Keratinocyte (primary cell): ENCODE results near the gene BRINP1. TPM values are rescaled to one million over a fixed set of nuclear protein-coding genes. Genes with fewer than 3 reads are reported as not detected.

Experiments used
- DNase-seq: peaks from one replicate; pipeline ENCODE4 v3.0.0-alpha.2; 2011; ENCODE audit warnings: low read depth, missing footprints, low spot score
- FAIRE-seq: peaks from 2 replicates; lab custom pipeline; 2011; peaks lifted over from hg19 to GRCh38; lab: Jason Lieb, UNC
- H2AFZ ChIP-seq: 2 replicates; pipeline ENCODE4 v1.6.0; 2012; ENCODE audit warnings: low read length, control low read depth, inconsistent platforms; ENCODE audit not compliant: control insufficient read depth
- H3K27ac ChIP-seq: 2 replicates; pipeline ENCODE4 v1.5.1; 2011; ENCODE audit warnings: low read length; ENCODE audit not compliant: control insufficient read depth, insufficient read depth
- H3K27me3 ChIP-seq: 3 replicates; pipeline ENCODE4 v1.6.0; 2011; ENCODE audit warnings: low read length; ENCODE audit not compliant: control insufficient read depth, insufficient read depth; ENCODE audit errors: extremely low read depth
- H3K36me3 ChIP-seq, 2 experiments: 2 replicates in 1 of 2; 3 replicates in 1 of 2; pipeline ENCODE4 v1.5.1; 2011; ENCODE audit warnings: low read length in 2 of 2, mild to moderate bottlenecking in 1 of 2; ENCODE audit not compliant: control insufficient read depth in 2 of 2, insufficient read depth in 2 of 2; ENCODE audit errors: extremely low read depth in 1 of 2
- H3K4me1 ChIP-seq: 3 replicates; pipeline ENCODE4 v1.5.1; 2011; ENCODE audit warnings: low read length; ENCODE audit not compliant: control insufficient read depth, insufficient read depth; ENCODE audit errors: extremely low read depth
- H3K4me2 ChIP-seq: 3 replicates; pipeline ENCODE4 v1.6.0; 2011; ENCODE audit warnings: low read depth, low read length; ENCODE audit not compliant: control insufficient read depth, insufficient read depth; ENCODE audit errors: extremely low read depth
- H3K4me3 ChIP-seq, 3 experiments: fragments of 200-600 bp in 1 of 3; sonication (generic) in 1 of 3; 2 replicates in 2 of 3; 3 replicates in 1 of 3; pipeline ENCODE4 v1.5.1; 2011 to 2016; ENCODE audit warnings: low read length in 3 of 3, mild to moderate bottlenecking in 3 of 3, control low read depth in 2 of 3, inconsistent platforms in 1 of 3, low read depth in 1 of 3, mixed read lengths in 1 of 3, mixed run types in 1 of 3, moderate library complexity in 1 of 3; ENCODE audit not compliant: control insufficient read depth in 2 of 3, insufficient read depth in 2 of 3; ENCODE audit errors: extremely low read depth in 1 of 3
- H3K79me2 ChIP-seq: 2 replicates; pipeline ENCODE4 v1.6.0; 2012; ENCODE audit warnings: low read length; ENCODE audit not compliant: control insufficient read depth, insufficient read depth
- H3K9ac ChIP-seq: 3 replicates; pipeline ENCODE4 v1.6.0; 2011; ENCODE audit warnings: low read length; ENCODE audit not compliant: control insufficient read depth, insufficient read depth; ENCODE audit errors: extremely low read depth
- H3K9me1 ChIP-seq: 3 replicates; pipeline ENCODE4 v1.6.0; 2011; ENCODE audit warnings: low read length; ENCODE audit not compliant: control insufficient read depth, insufficient read depth; ENCODE audit errors: extremely low read depth
- H3K9me3 ChIP-seq: 2 replicates; pipeline ENCODE4 v1.5.1; 2012; ENCODE audit warnings: low read depth, low read length; ENCODE audit not compliant: control insufficient read depth
- H4K20me1 ChIP-seq: 3 replicates; pipeline ENCODE4 v1.6.0; 2011; ENCODE audit warnings: low read length; ENCODE audit not compliant: control insufficient read depth, insufficient read depth; ENCODE audit errors: extremely low read depth
- EZH2 ChIP-seq: IDR thresholded peaks from one replicate; pipeline ENCODE4 v1.6.1; 2012; ENCODE audit warnings: inconsistent platforms, mild to moderate bottlenecking, low read length, moderate library complexity
- dilution Hi-C: fragments of 300-500 bp; cut with MboI; formaldehyde crosslinking; loops from one replicate; pipeline ENCODE4 v1.7.0; 2020; ENCODE audit warnings: low sequenced_read_pairs; ENCODE audit not compliant: extremely low pct_ligation_motif_present
- polyA plus RNA-seq, 5 experiments: library from polyadenylated mRNA; depleted of rRNA in 3 of 5; stranded (reverse) in 3 of 5; stranded (forward) in 1 of 5; unstranded in 1 of 5; fragments of >200 nt; gene quantifications; 1 replicate in 1 of 5; 2 replicates in 3 of 5; 3 replicates in 1 of 5; pipeline versions ENCODE4 v1.2.1 to v1.2.3, GENCODE V29; 2011 to 2012; ENCODE audit warnings: missing spikeins in 2 of 5, low read depth in 1 of 5, low replicate concordance in 1 of 5
- TF ChIP-seq, protein P1 (sequence below), 3 experiments: IDR thresholded peaks in 1 of 3; conservative IDR thresholded peaks in 1 of 3; optimal IDR thresholded peaks in 1 of 3; 2 replicates in 2 of 3; 3 replicates in 1 of 3; pipeline versions ENCODE3 to v1.5.1; 2011; ENCODE audit warnings: low read length in 3 of 3, mild to moderate bottlenecking in 3 of 3, moderate library complexity in 2 of 3, control low read depth in 1 of 3, inconsistent platforms in 1 of 3; ENCODE audit not compliant: insufficient read depth in 2 of 3; ENCODE audit errors: extremely low read depth in 1 of 3

BRINP1 gene
- polyA plus RNA-seq, 1 donor (not counting 4 experiments of a cell fraction or from before 2014, with no cell fraction given), result 0.63 TPM

DNA sequence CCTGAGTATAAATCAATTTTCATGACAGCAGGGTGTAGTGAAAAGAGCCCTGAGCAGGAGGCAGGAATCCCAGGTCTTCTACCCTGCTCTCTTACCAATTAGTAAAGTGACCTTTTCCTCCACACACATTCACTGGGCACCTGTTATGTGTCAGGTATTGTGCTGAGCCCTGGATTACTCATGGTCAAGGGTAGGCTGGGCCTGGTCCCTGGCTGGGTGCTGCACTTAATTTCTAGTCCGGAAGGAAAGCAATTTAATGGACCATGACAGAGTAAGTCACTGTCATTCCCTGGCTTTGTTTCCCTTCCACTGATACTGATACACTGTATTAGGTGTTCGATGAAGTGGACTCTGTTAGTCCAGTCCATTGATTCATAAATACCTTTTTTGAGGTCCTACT lies 29.1 kb upstream of the BRINP1 start:
- dilution Hi-C loops, result no loop called here
- no peak overlapping the region for H3K4me2 ChIP-seq
- FAIRE-seq, result no peak

DNA sequence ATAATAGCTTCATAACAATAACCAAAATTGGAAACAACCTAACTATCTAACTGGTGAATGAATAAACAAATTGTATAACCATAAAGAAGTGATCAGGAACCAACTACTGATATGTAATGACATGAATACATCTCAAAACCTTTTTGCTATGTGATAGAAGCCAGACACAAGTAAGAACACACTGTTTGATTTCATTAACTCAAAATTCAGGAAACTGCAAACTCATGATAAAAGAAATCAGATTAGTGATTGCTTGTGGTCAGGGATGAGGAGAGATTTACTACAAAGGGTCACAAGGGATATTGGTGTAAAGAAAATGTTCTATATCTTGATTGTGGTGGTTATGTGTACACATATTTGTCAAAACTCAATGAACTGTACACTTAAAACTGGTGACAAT lies 22.6 kb upstream of the BRINP1 start:
- Histone ChIP-seq H3K4me3 (no peak overlapping the region), H3K4me1 (no peaks in the 10 kb centered on the region), H3K9ac (no peak overlapping the region), H3K4me2 (no peak overlapping the region), H4K20me1 (no peaks in the 10 kb centered on the region), H3K36me3 (no peaks in the 10 kb centered on the region), H3K79me2 (no peaks in the 10 kb centered on the region), H3K27ac (no peak overlapping the region), H3K27me3 (no peaks in the 10 kb centered on the region), H3K9me1 (no peaks in the 10 kb centered on the region), H3K9me3 (no peaks in the 10 kb centered on the region), H2AFZ (no peak overlapping the region)
- DNase-seq (no peak), FAIRE-seq (no peak)
- dilution Hi-C loops, result no loop called here
- TF ChIP-seq, protein P1, sequence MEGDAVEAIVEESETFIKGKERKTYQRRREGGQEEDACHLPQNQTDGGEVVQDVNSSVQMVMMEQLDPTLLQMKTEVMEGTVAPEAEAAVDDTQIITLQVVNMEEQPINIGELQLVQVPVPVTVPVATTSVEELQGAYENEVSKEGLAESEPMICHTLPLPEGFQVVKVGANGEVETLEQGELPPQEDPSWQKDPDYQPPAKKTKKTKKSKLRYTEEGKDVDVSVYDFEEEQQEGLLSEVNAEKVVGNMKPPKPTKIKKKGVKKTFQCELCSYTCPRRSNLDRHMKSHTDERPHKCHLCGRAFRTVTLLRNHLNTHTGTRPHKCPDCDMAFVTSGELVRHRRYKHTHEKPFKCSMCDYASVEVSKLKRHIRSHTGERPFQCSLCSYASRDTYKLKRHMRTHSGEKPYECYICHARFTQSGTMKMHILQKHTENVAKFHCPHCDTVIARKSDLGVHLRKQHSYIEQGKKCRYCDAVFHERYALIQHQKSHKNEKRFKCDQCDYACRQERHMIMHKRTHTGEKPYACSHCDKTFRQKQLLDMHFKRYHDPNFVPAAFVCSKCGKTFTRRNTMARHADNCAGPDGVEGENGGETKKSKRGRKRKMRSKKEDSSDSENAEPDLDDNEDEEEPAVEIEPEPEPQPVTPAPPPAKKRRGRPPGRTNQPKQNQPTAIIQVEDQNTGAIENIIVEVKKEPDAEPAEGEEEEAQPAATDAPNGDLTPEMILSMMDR (optimal IDR thresholded peaks at IDR 0.05 in 1 of 3, IDR thresholded peaks at IDR 0.05 in 1 of 3, conservative IDR thresholded peaks at IDR 0.05 in 1 of 3; ENCODE audit: extremely low read depth in 1 of 3, insufficient read depth in 2 of 3, low read length in 3 of 3), result no peak

More for the DNA sequence above, 29.1 kb upstream of the BRINP1 start:
- Histone ChIP-seq H3K36me3 (no peaks in the 10 kb centered on the region), H3K79me2 (no peaks in the 10 kb centered on the region), H3K9me1 (no peaks in the 10 kb centered on the region), H3K9me3 (no peaks in the 10 kb centered on the region), H3K27ac (no peak overlapping the region), H3K4me3 (no peak overlapping the region), H3K4me1 (no peaks in the 10 kb centered on the region), H2AFZ (no peak overlapping the region), H4K20me1 (no peaks in the 10 kb centered on the region), H3K27me3 (no peaks in the 10 kb centered on the region), H3K9ac (no peak overlapping the region)
- TF ChIP-seq, protein P1 (optimal IDR thresholded peaks at IDR 0.05 in 1 of 3, IDR thresholded peaks at IDR 0.05 in 1 of 3, conservative IDR thresholded peaks at IDR 0.05 in 1 of 3; ENCODE audit: extremely low read depth in 1 of 3, insufficient read depth in 2 of 3, low read length in 3 of 3), result no peak
- no peak for TF ChIP-seq EZH2
- DNase-seq, result no peak
